Measurements from ENCODE around the gene CDCA4. TPM values are rescaled to one million over a fixed set of nuclear protein-coding genes. Genes with fewer than 3 reads are reported as not detected.

Gene CDCA4
- total RNA-seq, 1 experiment from 2014 or later, result 57.7 TPM

DNA sequence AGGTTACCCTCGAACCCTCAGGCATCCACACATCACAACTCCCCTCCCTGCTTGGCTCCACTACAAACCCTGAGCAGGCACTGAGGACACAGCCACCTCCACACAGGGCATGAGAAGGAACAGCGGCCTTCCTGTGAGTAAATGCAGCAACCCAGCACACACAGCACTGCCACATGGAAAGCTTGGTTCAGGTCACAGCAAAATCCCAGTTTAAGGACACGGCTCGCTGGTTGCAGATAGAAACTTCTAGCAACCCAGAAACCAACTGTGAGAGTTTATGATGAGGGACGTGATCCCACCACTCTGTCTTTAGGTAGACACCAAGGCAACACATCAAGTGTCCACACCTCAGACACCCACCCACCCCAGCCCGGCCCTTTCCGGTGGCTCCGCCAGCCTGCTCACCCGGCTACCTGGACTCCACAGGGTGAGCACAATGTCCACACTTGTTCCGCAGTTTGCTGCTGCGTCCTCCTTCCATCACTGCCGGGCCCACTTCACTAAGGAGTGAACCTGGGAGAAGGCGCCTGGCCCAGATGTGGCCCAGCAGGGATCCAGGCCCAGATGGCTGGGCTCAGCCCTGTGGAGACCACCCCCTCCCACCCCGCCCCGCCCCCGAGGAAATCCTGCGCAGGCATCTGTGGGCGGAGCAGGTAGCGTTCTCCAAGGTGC lies 13.2 kb downstream of the CDCA4 start:
- H3K4me3 Mint-ChIP-seq, result no peak overlapping the region
- no peaks in the 10 kb centered on the region for H3K23me2 ChIP-seq (ENCODE audit: insufficient read length, low read depth, low read length, poor library complexity, severe bottlenecking)
- H3K27ac ChIP-seq (ENCODE audit: insufficient read length, low read depth, low read length), result no peak overlapping the region
- H3K27me3 ChIP-seq (ENCODE audit: insufficient read depth, low read length), result no peaks in the 10 kb centered on the region
- no peak overlapping the region for H3K9ac ChIP-seq (ENCODE audit: extremely low read depth, insufficient read length, low read length)
- H3K9me3 Mint-ChIP-seq, result no peaks in the 10 kb centered on the region
- H4K91ac ChIP-seq (ENCODE audit: insufficient read length, low read depth, low read length), result no peak overlapping the region
- no peak overlapping the region for H4K8ac ChIP-seq (replicated peaks; ENCODE audit: insufficient read length, low read depth, low read length)
- no peak overlapping the region for H3K14ac ChIP-seq (ENCODE audit: insufficient read depth, low read length)
- H4K20me1 ChIP-seq (ENCODE audit: control insufficient read depth, insufficient read depth, insufficient read length), result no peaks in the 10 kb centered on the region
- H2AK5ac ChIP-seq (ENCODE audit: insufficient read length, low read length), result no peak overlapping the region
- TF ChIP-seq, protein P1, sequence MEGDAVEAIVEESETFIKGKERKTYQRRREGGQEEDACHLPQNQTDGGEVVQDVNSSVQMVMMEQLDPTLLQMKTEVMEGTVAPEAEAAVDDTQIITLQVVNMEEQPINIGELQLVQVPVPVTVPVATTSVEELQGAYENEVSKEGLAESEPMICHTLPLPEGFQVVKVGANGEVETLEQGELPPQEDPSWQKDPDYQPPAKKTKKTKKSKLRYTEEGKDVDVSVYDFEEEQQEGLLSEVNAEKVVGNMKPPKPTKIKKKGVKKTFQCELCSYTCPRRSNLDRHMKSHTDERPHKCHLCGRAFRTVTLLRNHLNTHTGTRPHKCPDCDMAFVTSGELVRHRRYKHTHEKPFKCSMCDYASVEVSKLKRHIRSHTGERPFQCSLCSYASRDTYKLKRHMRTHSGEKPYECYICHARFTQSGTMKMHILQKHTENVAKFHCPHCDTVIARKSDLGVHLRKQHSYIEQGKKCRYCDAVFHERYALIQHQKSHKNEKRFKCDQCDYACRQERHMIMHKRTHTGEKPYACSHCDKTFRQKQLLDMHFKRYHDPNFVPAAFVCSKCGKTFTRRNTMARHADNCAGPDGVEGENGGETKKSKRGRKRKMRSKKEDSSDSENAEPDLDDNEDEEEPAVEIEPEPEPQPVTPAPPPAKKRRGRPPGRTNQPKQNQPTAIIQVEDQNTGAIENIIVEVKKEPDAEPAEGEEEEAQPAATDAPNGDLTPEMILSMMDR (conservative IDR thresholded peaks at IDR 0.05), result no peak
- peaks cover 10% of the 10 kb centered on the region for H3K79me1 ChIP-seq (ENCODE audit: insufficient read depth, low read depth, low read length, poor library complexity, severe bottlenecking)
- no peak overlapping the region for H2BK5ac ChIP-seq (ENCODE audit: insufficient read length, low read length)
- 0 out of 7 replicates have a peak overlapping the region, but pooled peaks of 1 of the 3 experiments have one; percentile 66 for H3K27ac Mint-ChIP-seq
- H3T11ph ChIP-seq (ENCODE audit: low read length), result no peak overlapping the region
- no CpG with 5 or more reads among the region's 19 CpGs for WGBS (ENCODE audit: extremely low coverage, insufficient read length, low lambda C conversion rate)
- H2BK15ac ChIP-seq (ENCODE audit: low read depth, low read length), result no peak overlapping the region
- H3K9me3 ChIP-seq (ENCODE audit: control insufficient read depth, low read depth, low read length), result no peaks in the 10 kb centered on the region
- no peak for DNase-seq
- peaks cover 17 to 52% (median 43%) of the 10 kb centered on the region in 3 experiments; a peak in 6 of 7 replicates for H3K36me3 Mint-ChIP-seq (ENCODE audit: insufficient read depth in 1 of 3, low read depth in 3 of 3)
- H3K23ac ChIP-seq (ENCODE audit: insufficient read length, low read depth, low read length), result no peak overlapping the region
- H2BK20ac ChIP-seq (ENCODE audit: low read depth, low read length, poor library complexity, severe bottlenecking), result no peak overlapping the region
- peaks cover 6% of the 10 kb centered on the region; the same call in 1 of the 2 replicates for H3K79me2 ChIP-seq (ENCODE audit: insufficient read depth, low read length)
- H2BK12ac ChIP-seq (ENCODE audit: insufficient read length, low read depth, low read length), result no peak overlapping the region
- no peaks in the 10 kb centered on the region for H3K27me3 Mint-ChIP-seq (ENCODE audit: low read depth)
- H3K18ac ChIP-seq (ENCODE audit: insufficient read length, low read depth, low read length), result no peak overlapping the region
- H2BK120ac ChIP-seq (ENCODE audit: low read depth, low read length, poor library complexity, severe bottlenecking), result no peak overlapping the region
- H3K56ac ChIP-seq (ENCODE audit: insufficient read length, low read depth, low read length), result no peak overlapping the region
- H3K4me1 Mint-ChIP-seq, result peaks cover 0 to 4% of the 10 kb centered on the region in 2 experiments; a peak in 1 of 4 replicates
- H2AFZ ChIP-seq (ENCODE audit: low read length), result no peak overlapping the region
- no peak overlapping the region for H3K4ac ChIP-seq (ENCODE audit: low read depth, low read length)
- H3K4me2 ChIP-seq (ENCODE audit: insufficient read depth, insufficient read length, low read length), result no peak overlapping the region
- no peaks in the 10 kb centered on the region for H3K4me1 ChIP-seq (ENCODE audit: insufficient read depth, low read length)
- no peak overlapping the region for H4K5ac ChIP-seq (ENCODE audit: insufficient read length, low read depth, low read length)
